ENCODE measurements around the gene KCTD17.

Gene KCTD17

GRCh38 chr22:37016134-37016910 lies 35.2 kb upstream of the KCTD17 start:
- TF ChIP-seq GATA3 (IDR thresholded peaks at IDR 0.05; ENCODE audit: low read depth, low read length) (no peak), GATA2 (IDR thresholded peaks at IDR 0.05; ENCODE audit: low read depth, low read length) (no peak)

GRCh38 chr22:37017356-37017755 lies 34.2 kb upstream of the KCTD17 start:
- no peak for TF ChIP-seq GATA2 (IDR thresholded peaks at IDR 0.05; ENCODE audit: low read depth, low read length)
- no peak for TF ChIP-seq GATA3 (IDR thresholded peaks at IDR 0.05; ENCODE audit: low read depth, low read length)

GRCh38 chr22:37018086-37018814 lies 33.3 kb upstream of the KCTD17 start:
- no peak for TF ChIP-seq GATA2 (IDR thresholded peaks at IDR 0.05; ENCODE audit: low read depth, low read length)
- no peak for TF ChIP-seq GATA3 (IDR thresholded peaks at IDR 0.05; ENCODE audit: low read depth, low read length)

GRCh38 chr22:37018815-37019308 lies 32.7 kb upstream of the KCTD17 start:
- TF ChIP-seq GATA2 (IDR thresholded peaks at IDR 0.05; ENCODE audit: low read depth, low read length) (no peak), GATA3 (IDR thresholded peaks at IDR 0.05; ENCODE audit: low read depth, low read length) (no peak)

GRCh38 chr22:37019309-37020191 lies 32.0 kb upstream of the KCTD17 start, which contains the start of the genes MPST and TST:
MPST (plus strand) TSS chr22:37019742; CDS start chr22:37019837, 95 bp downstream.
TST (minus strand) TSS chr22:37019447; CDS start chr22:37018732, 715 bp downstream.
- TF ChIP-seq GATA3 (IDR thresholded peaks at IDR 0.05; ENCODE audit: low read depth, low read length) (no peak), GATA2 (IDR thresholded peaks at IDR 0.05; ENCODE audit: low read depth, low read length) (no peak)

- TF ChIP-seq GATA2 (IDR thresholded peaks at IDR 0.05; ENCODE audit: low read depth, low read length) = no peak
These were observed 31.4 kb upstream of the KCTD17 start for GRCh38 chr22:37020192-37020479.

- TF ChIP-seq GATA2 (IDR thresholded peaks at IDR 0.05; ENCODE audit: low read depth, low read length) (no peak), GATA3 (IDR thresholded peaks at IDR 0.05; ENCODE audit: low read depth, low read length) (no peak)
These were observed 30.5 kb upstream of the KCTD17 start for GRCh38 chr22:37021041-37021440.

GRCh38 chr22:37021710-37022482 lies 29.6 kb upstream of the KCTD17 start:
- TF ChIP-seq GATA3 (IDR thresholded peaks at IDR 0.05; ENCODE audit: low read depth, low read length) (no peak), GATA2 (IDR thresholded peaks at IDR 0.05; ENCODE audit: low read depth, low read length) (no peak)

GRCh38 chr22:37022483-37023337 lies 28.8 kb upstream of the KCTD17 start:
- TF ChIP-seq GATA3 (IDR thresholded peaks at IDR 0.05; ENCODE audit: low read depth, low read length) (no peak), GATA2 (IDR thresholded peaks at IDR 0.05; ENCODE audit: low read depth, low read length) (no peak)

- TF ChIP-seq GATA2 (IDR thresholded peaks at IDR 0.05; ENCODE audit: low read depth, low read length) (no peak), GATA3 (IDR thresholded peaks at IDR 0.05; ENCODE audit: low read depth, low read length) (no peak)
These were observed 27.7 kb upstream of the KCTD17 start for GRCh38 chr22:37023743-37024338.

- TF ChIP-seq GATA3 (IDR thresholded peaks at IDR 0.05; ENCODE audit: low read depth, low read length) (no peak), GATA2 (IDR thresholded peaks at IDR 0.05; ENCODE audit: low read depth, low read length) (no peak)
These were observed 27.0 kb upstream of the KCTD17 start for GRCh38 chr22:37024339-37025157.

Data from SH-SY5Y (cell line).